Adrenal gland (tissue), 5 donors: ENCODE results near the gene PDE3A.

Source experiments
- POLR2A ChIP-seq, 2 donors: fragments of 450-650 bp; IDR thresholded peaks; one replicate each; pipeline ENCODE4 v1.6.1; 2017; ENCODE audit warnings: antibody characterized with exemption in 2 of 2, mild to moderate bottlenecking in 2 of 2, moderate library complexity in 1 of 2
- TF ChIP-seq, protein P1 (sequence below), 6 experiments: fragments of 450-650 bp in 4 of 6; fragments of 200-600 bp in 2 of 6; sonication (generic) in 1 of 6; IDR thresholded peaks; 1 replicate in 5 of 6; 2 replicates in 1 of 6; pipeline versions ENCODE4 v1.5.1 to v1.8.0; 2016 to 2021; ENCODE audit warnings: antibody characterized with exemption in 6 of 6, mild to moderate bottlenecking in 2 of 6, moderate library complexity in 1 of 6
- donor health status: DM: no; HTN: no; CAD: no.

GRCh38 chr12:20572451-20572850 is 204.1 kb downstream of the PDE3A start:
- TF ChIP-seq, protein P1, sequence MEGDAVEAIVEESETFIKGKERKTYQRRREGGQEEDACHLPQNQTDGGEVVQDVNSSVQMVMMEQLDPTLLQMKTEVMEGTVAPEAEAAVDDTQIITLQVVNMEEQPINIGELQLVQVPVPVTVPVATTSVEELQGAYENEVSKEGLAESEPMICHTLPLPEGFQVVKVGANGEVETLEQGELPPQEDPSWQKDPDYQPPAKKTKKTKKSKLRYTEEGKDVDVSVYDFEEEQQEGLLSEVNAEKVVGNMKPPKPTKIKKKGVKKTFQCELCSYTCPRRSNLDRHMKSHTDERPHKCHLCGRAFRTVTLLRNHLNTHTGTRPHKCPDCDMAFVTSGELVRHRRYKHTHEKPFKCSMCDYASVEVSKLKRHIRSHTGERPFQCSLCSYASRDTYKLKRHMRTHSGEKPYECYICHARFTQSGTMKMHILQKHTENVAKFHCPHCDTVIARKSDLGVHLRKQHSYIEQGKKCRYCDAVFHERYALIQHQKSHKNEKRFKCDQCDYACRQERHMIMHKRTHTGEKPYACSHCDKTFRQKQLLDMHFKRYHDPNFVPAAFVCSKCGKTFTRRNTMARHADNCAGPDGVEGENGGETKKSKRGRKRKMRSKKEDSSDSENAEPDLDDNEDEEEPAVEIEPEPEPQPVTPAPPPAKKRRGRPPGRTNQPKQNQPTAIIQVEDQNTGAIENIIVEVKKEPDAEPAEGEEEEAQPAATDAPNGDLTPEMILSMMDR (IDR thresholded peaks at IDR 0.05) = no peak
- no peak for TF ChIP-seq POLR2A (IDR thresholded peaks at IDR 0.05)
